Activated CD4-positive, CD25-positive, alpha-beta regulatory T cell treated with anti-CD3 and anti-CD28 coated beads, Interleukin-2, amount 50 U/mL, for 72 hours (primary cell): ENCODE results near the gene DDAH1.
"Not testable (repeated sequence)": the region's sequence is repeated elsewhere in the genome, so short reads cannot be mapped to it uniquely, and the experiment has no call there.

Source experiments
- DNase-seq: peaks from one replicate; pipeline ENCODE4 v3.0.0; 2021

Gene DDAH1

DNA sequence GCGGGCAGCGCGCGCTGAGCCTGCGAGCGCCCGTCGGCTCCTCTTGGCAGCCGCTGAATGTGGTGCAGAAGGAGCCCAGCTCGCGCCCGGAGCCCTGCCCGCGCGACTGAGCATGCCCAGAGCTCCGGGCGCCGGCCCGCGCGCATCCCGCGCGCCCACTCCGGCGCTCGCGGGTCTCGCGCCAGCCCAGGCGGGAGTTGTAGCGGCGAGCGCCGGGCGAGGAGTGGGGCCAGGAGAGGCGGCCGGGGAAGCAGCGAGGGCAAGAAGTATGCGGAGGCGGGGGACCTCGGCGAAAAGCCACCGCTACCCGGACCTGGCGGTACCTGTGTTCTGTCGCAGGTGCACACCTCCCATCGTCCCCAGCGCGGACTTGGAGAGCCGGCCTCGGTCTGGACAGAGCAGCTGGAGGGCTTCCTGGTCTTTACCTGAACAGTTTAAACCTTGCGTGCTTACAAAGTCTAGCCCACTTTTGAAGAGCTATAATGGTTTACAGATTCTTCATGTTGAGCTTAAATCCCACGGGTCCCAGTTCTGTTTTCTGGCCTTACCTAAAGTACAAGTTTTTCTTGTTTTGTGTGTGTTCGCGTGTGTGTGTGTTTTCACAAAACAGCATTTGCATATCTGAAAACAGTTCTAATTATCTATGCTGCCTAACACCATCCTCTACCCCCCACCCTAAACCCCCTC is at the start of gene DDAH1:
TSS of gene DDAH1 (minus strand) at position 61 of the 687 bp plus-strand sequence. CDS start 114 bp downstream, outside the sequence.
- peak; percentile 30 for DNase-seq

DNA sequence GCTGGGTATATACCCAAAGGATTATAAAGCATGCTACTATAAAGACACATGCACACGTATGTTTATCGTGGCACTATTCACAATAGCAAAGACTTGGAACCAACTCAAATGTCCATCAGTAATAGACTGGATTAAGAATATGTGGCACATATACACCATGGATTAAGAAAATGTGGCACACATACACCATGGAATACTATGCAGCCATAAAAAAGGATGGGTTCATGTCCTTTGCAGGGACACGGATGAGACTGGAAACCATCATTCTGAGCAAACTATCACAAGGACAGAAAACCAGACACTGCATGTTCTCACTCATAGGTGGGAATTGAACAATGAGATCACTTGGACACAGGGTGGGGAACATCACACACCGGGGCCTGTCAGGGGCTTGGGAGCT is 49.0 kb upstream of the DDAH1 start:
- not testable (repeated sequence) for DNase-seq

DNA sequence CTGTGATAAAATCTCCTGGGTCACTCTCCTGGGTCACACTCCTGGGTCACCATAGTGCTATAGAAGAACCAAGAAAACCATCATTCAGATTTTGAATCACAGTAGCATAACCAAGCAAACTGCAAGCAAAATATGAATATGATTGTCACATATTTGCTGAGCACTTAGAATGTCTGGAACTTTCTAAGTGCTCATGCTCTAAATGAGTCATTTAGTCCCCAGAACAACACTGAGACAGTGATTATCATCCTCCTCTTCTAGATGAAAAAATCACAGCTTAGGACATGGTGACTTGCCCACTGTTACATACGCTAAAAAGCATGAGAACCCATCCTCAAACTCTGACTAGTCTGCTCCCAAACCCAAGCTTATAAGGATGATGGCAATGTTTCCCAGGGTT is 39.5 kb upstream of the DDAH1 start:
- DNase-seq = no peak

DNA sequence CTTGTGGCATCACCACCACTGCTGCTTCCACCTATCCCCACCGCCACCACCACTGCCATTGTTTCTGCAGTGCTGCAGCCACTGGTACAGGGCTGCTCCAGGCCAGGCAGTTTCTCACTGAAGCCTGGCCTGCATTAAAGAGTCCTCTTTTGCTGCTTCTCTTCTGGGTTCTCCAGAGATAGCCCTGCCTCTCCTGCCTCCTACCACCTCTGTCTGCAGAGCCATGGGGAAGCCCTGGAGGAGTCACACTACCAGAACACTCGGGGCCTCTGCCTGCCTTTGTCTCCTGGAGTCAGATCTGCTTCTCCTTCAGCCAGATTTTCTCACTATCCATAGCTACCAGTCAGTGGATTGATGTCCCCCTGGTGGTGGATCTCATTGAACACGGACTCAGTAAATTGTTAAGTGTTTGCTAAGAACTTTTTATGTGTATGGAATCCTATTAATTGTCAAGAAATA is 37.7 kb upstream of the DDAH1 start:
- no peak for DNase-seq

DNA sequence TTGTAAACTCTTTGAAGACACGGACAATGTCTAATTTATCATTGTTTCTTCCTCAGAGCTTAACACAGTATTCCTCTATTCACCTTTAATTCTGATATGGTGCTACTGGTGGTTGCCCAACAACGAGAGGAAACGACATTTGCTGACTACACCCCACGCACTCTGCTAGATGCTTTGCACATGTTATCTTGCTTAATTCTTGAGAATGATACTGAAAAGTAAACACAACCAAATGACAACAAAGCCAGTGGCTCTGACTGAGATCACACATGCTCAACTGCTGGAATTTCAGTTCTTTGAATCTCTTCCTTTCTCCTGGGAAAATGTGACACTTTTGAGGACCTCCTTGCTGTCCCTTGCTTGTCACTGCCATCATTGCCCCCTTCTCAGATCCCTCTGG is 37.2 kb upstream of the DDAH1 start:
- DNase-seq = no peak

DNA sequence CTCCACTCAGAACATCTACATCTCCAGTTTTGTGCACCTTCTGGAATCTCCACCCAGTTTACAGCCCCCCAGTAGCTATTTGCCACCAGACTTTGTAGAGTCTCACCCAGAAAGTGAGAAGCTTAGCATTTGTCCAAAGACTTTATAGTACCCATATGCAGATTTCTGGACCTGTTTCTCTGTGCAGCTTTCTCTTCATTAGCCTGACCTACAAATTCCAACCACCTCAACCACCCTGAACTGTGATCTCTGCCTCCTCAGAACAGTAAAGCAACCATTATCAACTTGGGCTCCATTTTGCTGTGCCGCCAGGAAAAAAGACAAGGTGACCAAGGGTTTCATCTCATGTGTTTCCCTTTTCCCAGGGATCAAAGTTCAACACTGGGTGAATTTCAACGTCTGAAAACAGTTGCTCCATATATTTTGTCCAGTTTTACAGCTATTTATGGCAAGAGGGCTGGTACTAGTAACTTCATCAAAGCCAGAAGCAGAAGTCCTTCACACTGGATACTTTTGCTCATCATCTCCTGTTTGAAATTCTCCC is 36.5 kb upstream of the DDAH1 start:
- DNase-seq = no peak

DNA sequence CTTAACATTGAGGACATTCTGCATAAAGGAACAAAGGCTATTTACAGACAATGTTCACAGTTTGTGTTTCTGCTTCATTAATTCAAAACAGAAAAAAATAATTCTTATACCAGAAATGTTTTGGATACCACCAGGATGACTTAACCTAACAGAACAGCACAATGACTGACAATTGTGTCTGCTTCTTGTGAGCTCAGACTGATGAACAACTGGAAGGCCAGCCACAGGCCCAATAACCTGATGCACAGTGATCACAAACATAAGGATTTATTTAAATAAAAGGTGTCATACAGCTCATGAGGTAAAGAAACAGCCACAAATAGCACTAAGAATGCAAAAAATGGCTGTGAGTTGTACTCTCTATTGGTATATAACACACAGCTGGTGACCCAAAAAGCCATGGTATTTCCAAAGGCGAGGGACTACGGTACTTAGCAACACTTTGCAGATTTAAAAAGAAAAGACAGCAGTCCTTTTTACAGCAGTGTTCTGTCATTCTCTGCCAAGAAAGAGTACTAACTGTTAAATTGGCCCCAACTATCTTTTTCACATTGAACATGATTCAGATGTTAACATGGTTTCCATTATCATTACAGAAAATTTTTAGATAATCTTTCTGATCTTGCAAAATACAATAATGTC is 32.1 kb upstream of the DDAH1 start:
- no peak for DNase-seq

DNA sequence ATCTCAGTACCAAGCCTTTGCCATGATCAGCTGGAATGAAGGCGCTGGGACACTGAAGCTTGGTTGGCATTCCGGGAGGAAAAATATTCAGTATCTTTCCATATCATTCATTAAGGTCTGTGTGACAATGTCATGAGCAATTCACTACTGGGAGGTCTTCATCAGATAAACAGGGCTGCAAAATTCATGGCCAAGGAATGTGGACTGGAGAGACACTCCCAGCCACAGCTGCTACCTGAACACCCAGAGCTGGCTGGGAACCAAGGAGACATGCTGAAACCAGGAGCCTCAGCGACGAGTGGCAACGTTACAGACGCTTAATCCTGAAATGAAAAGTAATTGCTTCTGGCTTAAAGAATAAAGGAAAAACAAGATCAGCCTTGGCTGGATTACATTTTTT is 30.6 kb upstream of the DDAH1 start:
- DNase-seq = no peak

DNA sequence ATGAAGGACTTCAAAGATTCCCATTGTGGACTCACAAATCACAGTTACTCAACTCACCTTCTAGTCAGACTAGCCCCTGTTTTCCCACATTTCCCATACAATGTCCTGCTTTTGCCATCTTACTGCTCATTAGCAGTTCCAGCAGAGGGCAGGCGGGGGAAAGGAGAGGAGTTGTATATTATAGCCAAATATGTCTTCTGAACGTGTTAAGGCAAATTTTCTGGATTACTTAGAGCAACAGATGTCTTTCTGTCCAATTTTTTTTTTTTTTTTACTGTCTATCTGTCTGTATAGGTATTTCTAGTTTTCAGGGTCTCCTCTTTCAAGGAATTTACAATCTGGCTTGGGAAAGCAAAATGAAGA is 29.9 kb upstream of the DDAH1 start:
- DNase-seq = no peak

DNA sequence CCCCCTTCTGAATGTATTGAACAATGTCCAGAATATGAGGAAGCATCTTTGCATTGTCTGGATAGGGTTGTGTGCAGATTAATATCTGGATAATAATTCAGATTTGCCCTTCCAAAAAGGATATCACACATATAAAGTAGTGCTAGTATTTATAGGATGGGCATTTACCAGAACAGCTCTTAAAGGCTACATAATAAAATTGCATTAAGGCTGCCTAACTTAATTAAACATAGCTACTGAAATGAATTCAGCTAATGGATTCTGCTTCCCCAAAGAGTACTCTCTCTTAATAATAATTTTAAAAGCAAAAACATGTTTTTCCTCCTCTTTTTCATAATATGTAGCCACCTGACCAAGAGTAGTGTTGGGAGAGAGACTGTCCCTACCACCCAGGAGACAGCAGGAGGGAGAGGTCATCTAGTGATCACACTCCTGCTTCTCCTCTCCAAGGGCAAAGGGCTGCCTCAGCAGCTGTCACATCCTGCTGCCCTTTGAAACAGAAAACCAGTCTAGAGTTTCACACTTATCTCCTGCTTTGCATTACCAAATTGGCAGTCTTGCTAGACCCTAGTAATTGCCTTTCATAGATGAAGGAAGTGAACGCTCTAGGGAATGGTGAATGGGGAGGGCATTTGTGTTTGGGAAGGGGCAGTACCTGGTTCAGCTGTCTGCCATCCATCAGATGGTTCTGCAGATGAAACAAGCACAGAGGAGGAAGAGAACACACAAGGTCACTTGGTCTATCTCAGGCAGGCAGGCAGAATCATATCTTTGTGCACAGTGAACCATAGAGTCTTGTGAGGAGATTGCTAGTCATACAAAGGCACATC is 29.3 kb upstream of the DDAH1 start:
- no peak for DNase-seq

DNA sequence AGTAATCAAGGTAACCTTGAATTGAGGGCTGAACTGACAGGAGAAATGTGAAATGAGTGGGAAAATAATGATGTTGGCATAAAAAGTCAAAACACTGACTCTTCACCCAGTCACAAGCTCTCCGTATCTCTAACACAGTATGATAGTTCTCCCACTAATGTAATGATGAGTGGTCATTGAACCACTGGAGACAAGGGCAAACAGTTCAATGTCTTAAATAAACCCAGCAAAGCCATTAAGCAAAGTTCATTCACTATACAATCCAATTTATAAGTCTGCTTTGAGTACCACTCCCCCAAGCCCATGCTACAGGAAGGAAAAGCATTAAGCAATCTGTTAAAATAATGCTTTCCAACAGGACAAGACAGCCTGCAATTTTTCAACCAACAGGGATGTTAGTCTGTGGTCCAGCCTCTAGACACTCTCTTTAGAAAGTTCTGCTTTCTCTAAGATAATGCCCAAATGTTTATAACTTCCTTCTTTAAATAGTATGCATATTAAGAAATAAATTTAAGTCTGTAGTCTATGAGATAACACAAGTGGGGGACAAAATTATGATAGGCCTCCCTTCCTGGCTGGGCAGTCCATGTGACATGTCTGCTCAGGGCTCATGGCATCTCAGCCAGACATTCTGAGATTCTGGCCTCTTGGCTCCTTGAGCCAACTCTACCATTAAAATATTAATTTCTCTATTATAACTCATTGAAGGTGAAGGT is 25.5 kb upstream of the DDAH1 start:
- DNase-seq = no peak

DNA sequence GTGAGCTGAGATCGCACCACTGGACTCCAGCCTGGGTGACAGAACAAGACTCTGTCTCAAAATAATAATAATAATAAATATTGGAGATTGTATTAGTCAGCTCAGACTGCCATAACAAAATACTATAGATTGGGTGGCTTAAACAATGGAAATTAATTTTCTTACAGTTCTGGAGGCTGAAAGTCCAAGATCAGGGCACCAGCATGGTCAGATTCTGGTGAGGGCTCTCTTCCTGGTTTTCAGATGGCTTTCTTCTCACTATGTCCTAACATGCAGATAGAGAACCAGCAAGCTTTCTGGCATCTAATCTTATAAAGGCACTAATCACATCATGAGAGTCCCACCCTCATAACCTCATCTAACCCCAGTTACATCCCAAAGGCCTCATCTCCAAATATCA is 23.2 kb upstream of the DDAH1 start:
- no peak for DNase-seq

DNA sequence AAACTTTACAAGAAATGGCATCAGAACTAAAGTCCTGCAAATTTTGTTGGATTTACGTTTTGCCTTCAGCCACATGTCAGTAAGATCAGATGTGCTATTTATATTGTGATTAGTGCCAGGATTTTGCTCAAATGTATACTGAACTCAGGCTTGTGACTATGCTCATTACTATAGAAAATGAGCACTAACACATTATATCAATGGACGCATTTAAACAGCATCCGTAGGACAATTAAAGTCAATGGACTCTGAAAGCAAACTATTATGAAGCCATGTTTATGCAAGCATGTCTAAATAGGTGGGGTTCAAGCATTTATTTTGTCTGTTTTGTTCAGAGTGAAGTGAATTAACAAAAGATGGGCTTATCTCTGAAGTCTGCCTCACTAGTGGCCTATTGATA is 20.6 kb upstream of the DDAH1 start:
- DNase-seq = no peak

DNA sequence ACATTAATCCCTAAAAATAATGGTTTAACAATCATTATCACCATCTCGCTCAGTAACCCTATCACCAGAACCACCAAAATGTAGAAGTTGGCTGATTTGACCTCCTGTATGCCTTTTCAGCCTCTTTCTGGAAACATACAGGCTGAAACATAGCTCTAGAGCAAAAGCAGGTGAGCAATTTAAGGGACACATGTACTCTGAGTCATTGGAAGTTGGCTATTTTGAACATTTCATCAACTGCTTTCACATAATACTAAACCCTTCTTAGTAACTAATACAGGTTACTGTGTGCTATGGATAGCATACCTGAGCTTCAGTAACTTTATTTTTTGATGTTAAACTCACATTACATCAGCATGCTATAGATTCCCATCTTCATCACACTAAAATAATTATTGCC is 19.8 kb upstream of the DDAH1 start:
- DNase-seq = no peak

DNA sequence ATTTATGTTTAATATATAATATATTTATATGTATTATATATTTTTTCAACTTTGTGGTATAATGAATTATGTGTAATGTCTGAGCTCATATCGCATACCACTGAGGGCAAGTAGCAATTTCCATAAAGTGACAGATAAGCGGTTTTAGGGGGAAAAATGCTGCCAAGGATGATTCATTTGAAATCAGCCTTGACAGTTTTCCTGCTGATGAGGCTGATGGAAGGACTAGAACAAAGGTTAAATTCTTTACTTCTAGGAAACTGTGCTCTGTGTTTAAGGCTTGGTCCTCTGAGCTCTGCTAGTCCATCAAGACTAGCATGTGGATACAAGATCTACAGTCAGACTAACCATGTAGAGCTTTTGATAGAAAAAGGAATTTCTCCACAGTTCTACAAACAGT is 19.3 kb upstream of the DDAH1 start:
- DNase-seq = no peak

DNA sequence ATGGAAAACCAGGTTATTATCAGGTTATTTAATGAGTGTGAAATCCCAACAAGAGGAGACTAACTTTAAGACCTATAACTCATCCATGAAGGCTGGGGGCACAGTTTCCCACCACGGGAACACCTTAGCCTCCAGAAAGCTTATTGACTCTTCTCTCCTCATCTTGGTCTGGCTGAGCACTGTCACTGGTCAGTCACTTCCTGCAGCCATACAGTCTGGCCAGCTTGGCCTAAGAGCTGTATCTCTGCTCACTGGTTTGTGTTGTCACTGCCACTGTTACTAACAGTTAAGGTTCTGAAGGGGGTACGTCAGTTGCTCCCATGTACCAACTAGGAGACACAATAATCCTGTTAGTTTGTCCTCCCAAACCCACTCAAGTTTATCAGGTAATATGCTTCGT is 16.7 kb upstream of the DDAH1 start:
- DNase-seq = no peak

DNA sequence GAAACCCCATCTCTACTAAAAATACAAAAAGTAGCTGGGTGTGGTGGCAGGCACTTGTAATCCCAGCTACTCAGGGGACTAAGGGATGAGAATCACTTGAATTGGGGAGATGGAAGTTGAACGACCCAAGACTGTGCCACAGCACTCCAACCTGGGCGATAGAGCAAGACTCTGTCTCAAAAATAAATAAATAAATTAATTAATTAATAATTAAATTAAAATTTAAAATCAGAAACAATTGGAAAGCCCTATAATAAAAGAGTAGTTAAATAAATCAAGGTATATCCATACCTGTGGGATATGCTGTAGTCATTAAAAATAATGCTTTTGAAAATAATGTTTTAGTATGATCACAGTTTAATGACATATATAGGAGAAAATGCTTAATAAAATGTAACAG is 15.6 kb upstream of the DDAH1 start:
- DNase-seq = no peak

DNA sequence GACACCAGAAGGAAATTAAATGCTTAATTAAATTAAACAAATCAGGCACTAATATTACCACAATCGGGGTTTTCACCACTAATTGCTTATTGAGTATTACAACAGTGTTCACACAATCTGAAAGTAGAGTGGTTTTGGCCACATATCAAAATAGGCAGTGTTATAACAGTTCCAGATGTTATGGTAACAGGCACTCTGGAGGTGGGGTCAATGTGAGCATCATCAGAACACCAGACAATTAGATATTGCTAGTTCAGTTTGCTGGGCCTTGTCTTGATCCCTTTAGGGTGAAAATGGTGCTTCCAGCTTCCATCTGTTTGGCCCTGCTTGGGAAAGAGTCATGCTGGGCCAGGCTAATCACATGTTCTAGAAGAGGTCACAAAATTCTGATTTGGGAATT is 14.5 kb upstream of the DDAH1 start:
- DNase-seq = no peak

DNA sequence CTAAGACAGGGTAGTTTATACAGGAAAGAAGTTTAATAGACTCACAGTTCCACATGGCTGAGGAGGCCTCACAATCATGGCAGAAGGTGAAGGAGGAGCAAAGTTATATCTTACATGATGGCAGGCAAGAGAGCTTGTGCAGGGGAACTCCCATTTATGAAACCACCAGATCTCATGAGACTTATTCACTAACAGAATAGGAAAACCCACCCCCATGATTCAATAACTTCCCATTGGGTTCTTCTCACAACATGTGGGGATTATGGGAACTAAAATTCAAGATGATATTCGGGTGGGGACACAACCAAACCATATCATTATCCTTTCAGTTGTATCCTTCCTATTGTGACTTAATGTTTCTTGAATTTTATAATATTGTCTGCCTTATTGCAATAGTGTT is 13.4 kb upstream of the DDAH1 start:
- no peak for DNase-seq

DNA sequence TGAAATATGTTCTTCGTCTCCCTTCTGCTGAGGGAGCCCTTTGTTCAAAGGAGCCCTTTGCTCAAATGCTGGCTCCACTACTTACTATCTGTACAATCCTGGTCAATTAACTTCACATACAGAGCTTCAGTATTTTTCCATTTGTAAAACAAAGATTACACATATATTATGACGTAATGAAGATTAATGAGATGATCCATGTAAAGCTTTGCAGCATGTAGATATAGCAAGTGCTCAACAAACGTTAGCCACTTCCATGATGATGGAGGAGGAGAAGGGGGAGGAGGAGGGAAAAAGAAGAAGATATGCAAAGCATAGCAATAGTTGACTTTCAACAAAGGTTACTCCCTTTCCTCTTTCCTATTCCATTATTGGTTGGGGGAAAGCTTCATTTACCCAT is 10.1 kb upstream of the DDAH1 start:
- no peak for DNase-seq

DNA sequence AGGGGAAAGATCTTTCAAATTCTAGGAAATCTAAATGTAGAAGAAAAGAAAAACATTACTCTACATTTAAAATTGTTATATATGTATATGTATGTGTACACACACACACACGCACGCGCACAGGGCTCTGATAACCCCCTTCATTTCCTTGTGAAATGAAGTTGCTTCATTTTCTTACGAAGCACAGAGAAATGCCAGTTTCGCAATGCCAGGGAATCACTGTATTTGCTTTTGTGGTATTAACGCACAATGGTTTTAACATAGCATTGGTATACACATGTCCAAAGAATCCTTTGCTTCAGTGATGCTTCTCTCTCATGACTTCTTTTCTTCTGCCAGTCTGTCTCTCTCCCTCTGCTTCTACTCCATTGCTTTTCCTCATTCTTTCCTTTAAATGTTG is 8.4 kb upstream of the DDAH1 start:
- DNase-seq = no peak

DNA sequence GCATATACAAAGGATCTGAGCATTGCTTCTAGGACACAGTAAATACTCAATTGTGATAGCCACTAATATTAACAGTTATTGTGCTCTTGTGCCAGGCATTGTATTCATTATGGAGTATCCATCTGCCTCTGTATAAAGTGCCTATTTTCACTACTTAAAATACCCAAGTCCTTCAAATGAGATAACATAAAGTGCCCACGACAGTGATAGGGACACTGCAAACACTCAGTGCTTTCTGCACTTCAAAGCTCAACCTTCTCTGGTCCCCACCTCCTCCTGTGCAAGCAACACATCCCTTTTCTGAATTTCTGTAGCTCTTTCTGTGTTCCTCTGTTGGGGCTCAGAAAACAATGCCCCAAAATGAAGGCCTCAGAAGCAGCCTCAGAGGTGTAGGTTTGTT is 6.6 kb upstream of the DDAH1 start:
- DNase-seq = no peak

DNA sequence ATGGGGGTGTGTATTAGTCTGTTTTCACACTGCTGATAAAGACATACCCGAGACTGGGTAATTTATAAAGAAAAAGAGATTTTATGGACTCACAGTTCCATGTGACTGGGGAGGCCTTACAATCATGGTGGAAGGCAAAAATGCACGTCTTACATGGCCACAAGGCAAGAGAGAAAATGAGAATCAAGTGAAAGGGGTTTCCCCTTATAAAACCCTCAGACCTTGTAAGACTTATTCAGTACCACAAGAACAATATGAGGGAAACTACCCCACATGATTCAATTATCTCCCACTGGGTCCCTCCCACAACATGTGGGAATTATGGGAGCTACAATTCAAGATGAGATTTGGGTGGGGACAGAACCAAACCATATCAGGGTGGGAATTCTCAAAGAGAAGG is 5.2 kb upstream of the DDAH1 start:
- DNase-seq = not testable (repeated sequence)
